Mammary epithelial cell (primary cell): ENCODE results near the gene COPG2.

Experiments
- CTCF ChIP-seq, 2 donors: IDR thresholded peaks in 1 of 2; conservative IDR thresholded peaks in 1 of 2; 2 replicates each; pipeline ENCODE4 v1.5.1; 2011 to 2012; ENCODE audit warnings: inconsistent platforms in 2 of 2, low read length in 2 of 2, mild to moderate bottlenecking in 2 of 2, control low read depth in 1 of 2, low read depth in 1 of 2; ENCODE audit not compliant: insufficient read depth in 1 of 2; ENCODE audit errors: extremely low read depth in 1 of 2
- EZH2 ChIP-seq: IDR thresholded peaks from 2 replicates; pipeline ENCODE4 v1.6.1; 2012; ENCODE audit warnings: low read length, inconsistent platforms, borderline replicate concordance

DNA sequence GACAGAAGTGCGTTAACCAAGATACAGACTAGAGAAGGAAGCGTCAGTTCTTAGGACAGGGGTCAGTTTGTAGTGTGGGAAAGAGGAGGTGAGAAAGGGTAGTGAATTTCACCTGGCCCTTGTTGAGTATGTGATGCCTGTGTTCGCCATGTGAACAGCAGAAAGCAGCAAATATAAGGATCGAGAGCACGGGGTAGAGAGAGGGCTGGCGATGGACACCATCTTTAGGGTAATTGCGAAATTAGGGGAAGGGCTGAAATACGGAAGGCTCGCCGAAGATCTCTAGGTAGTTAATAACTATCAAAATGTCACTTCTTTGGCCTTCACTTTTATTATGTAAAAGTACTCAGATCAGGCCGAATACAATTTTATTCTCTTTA is 182.8 kb downstream of the COPG2 start:
- TF ChIP-seq CTCF (conservative IDR thresholded peaks at IDR 0.05 in 1 of 2, IDR thresholded peaks at IDR 0.05 in 1 of 2; ENCODE audit: extremely low read depth in 1 of 2, insufficient read depth in 1 of 2, low read depth in 1 of 2, low read length in 2 of 2) (no peak), EZH2 (no peak)
